SK-N-MC (cell line): Measurements from ENCODE around the gene STK11IP.

Source experiments
- DNase-seq: peaks from one replicate; pipeline ENCODE4 v3.0.0-alpha.2; 2011; ENCODE audit warnings: low read depth, low spot score
- H3K27ac ChIP-seq: fragments of 200-600 bp; sonication (generic); 2 replicates; pipeline ENCODE4 v1.5.1; 2016; ENCODE audit warnings: mixed run types
- H3K36me3 ChIP-seq: fragments of 200-600 bp; sonication (generic); 2 replicates; pipeline ENCODE4 v1.6.1; 2017; ENCODE audit warnings: antibody characterized with exemption, low read length, mixed read lengths; ENCODE audit not compliant: insufficient read depth
- H3K4me3 ChIP-seq: fragments of 200-600 bp; sonication (generic); 2 replicates; pipeline ENCODE4 v1.5.1; 2016
- H3K9ac ChIP-seq: fragments of 200-600 bp; sonication (generic); 2 replicates; pipeline ENCODE4 v1.8.0; 2017; ENCODE audit warnings: mixed run types, mixed read lengths; ENCODE audit not compliant: insufficient read length
- H3K9me3 ChIP-seq: fragments of 200-600 bp; sonication (generic); 2 replicates; pipeline ENCODE4 v1.6.1; 2017; ENCODE audit warnings: low read depth, mild to moderate bottlenecking, antibody characterized with exemption, low read length, moderate library complexity, mixed read lengths
- EZH2 ChIP-seq: fragments of 200-600 bp; sonication (generic); IDR thresholded peaks from one replicate; pipeline ENCODE4 v1.6.1; 2017; ENCODE audit warnings: antibody characterized with exemption
- FOXP2 ChIP-seq: optimal IDR thresholded peaks from 2 replicates; pipeline ENCODE3; 2011; ENCODE audit warnings: mild to moderate bottlenecking, moderate library complexity; ENCODE audit not compliant: insufficient read depth; ENCODE audit errors: extremely low read length, control extremely low read depth
- POLR2AphosphoS5 ChIP-seq: IDR thresholded peaks from 2 replicates; pipeline ENCODE4 v1.6.1; 2012; ENCODE audit warnings: mild to moderate bottlenecking, low read depth, low read length, borderline replicate concordance

STK11IP gene

DNA sequence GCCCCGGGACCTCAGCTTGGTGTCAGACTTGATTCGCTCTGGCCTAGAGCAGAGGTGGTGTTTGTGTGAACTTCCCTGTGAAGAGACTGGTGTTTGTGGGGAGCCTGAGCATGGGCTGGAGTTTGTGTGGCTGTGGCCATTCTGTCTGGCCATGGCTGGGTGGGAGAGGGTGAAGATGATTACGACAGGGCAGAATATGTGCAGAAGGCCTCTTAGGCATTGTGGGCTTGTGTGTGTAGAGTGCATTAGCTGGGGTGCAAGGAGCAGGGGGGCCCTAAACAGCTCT, 36.8 kb upstream of the STK11IP start:
- Histone ChIP-seq H3K36me3 (no peaks in the 10 kb centered on the region), H3K4me3 (no peak overlapping the region), H3K9ac (no peak overlapping the region), H3K27ac (no peak overlapping the region), H3K9me3 (no peaks in the 10 kb centered on the region)
- TF ChIP-seq EZH2 (no peak), POLR2AphosphoS5 (no peak), FOXP2 (no peak)
- no peak for DNase-seq

DNA sequence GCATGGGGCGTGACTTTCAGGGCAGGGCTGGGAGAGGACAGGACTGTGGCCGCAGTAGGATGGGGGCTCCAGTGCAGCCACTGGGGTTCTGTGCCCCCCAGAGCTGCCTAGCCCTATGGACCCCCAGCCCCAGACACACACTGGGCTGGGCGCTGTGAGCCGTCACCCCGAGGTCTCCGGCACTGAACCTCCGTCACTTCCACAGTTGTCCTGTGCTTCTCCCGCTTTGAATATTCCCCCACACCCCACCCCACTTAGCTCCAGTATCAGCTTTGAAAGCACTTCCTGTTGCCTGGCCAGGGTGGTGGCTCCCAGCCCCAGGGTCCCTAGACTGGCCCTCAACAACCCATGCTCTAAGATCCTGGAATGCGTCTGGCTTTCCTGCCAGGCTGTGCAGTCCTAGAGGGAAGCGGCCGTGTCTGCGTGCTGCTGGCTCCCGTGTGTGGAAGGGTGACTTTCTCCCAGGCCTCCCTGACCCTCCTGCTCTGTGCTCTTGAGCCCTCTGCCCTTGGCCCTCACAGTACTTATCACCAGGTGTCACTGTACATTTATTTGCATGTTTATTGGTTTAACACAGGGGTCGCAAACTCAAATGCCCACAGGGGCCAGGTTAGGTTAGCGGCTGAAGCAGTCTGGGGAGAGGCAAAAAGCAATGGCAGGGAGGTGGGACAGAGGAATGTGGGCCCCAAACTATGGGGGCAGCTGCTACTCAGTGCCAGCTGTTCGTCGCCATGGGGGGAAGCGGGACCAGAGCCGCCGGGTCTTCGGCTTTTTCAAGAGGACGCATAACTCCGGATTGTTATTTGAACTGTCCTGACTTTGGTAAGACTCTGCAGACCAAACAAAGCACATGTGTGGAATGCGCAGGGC, 36.2 kb upstream of the STK11IP start:
- no peaks in the 10 kb centered on the region for H3K9me3 ChIP-seq
- no peak overlapping the region for H3K27ac ChIP-seq
- H3K4me3 ChIP-seq, result no peak overlapping the region
- no peak for DNase-seq
- no peak overlapping the region for H3K9ac ChIP-seq
- no peaks in the 10 kb centered on the region for H3K36me3 ChIP-seq
- no peak for TF ChIP-seq FOXP2

DNA sequence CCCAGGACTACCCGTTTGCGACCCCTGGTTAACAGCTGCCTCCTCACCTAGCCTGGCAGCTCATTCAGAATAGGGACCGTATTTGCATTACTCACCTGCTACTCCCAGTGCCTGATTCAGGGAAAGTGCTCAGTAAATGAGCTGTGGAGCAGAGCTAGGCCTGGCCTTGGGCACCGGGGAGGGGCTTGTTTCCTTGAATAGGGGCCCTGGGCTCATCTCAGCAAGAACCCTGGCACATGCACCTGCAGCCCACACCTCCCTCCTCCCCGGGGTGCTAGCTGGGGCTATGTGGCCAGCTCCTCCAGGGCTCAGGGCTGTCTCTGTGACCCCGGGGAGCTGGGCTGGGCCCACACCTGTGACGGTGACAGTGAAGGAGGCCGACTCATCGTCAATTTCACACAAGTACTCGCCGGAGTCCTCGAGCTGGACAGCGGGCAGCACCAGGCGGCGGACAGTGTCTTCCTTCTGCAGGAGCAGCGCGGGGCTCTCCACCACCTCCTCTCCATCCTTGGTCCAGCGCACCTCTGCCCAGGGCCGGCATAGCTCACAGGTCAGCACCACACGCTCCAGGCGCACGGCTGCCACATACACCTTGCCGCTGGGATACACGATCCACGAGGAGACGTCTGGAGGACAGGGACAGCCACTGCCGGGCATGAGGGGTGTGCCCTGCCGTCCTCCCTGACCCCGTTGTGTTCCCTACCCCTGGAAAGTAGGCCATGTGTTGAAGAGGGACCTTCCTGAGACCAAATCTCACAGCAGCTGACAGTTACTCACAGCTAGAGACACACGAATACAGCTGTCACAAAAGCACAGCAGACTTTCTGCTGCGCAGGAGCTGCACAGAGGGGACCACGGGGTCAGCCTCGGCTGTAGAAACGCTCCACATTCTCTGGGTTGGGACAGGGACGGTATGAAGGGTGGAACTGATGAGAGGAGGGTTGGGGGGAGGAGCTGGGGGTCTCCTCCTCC, 35.3 kb upstream of the STK11IP start:
- Histone ChIP-seq H3K4me3 (no peak overlapping the region), H3K27ac (no peak overlapping the region), H3K36me3 (no peaks in the 10 kb centered on the region), H3K9ac (no peak overlapping the region), H3K9me3 (no peaks in the 10 kb centered on the region)
- TF ChIP-seq EZH2 (no peak), POLR2AphosphoS5 (no peak), FOXP2 (no peak)
- no peak for DNase-seq

DNA sequence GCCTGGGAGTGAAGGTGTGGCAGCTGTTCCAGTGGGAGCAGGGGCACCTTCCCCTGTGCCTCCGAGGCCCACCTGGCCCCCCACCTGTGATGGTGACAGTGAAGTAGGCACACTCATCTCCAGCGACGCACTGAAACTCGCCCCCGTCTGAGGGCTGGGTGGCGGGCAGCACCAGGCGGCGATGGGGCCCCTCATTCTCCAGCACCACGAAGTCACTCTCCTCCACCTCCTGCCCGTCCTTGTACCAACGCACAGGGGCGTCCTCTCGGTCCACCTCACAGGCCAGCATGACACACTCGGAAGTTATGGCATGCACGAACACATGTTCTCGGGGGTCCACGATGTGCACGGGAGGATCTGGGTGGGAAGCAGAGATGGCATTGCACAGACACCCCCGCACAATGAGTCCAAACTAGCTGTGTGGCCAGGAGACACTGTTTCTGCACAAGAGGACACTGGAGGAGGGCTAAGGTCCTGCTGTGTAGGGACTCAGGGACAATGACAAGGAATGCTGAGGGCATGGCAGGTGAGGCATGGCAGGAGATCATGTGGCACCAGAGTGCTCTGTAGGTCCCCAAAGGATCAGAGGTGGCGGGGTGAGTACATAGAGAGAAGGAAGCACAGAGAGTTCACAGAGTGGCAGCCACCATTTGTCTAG, 34.3 kb upstream of the STK11IP start:
- H3K36me3 ChIP-seq, result no peaks in the 10 kb centered on the region
- H3K9me3 ChIP-seq, result no peaks in the 10 kb centered on the region
- H3K4me3 ChIP-seq, result no peak overlapping the region
- no peak for DNase-seq
- no peak overlapping the region for H3K9ac ChIP-seq
- no peak overlapping the region for H3K27ac ChIP-seq
- TF ChIP-seq FOXP2, result no peak
- TF ChIP-seq POLR2AphosphoS5, result no peak
- TF ChIP-seq EZH2, result no peak

DNA sequence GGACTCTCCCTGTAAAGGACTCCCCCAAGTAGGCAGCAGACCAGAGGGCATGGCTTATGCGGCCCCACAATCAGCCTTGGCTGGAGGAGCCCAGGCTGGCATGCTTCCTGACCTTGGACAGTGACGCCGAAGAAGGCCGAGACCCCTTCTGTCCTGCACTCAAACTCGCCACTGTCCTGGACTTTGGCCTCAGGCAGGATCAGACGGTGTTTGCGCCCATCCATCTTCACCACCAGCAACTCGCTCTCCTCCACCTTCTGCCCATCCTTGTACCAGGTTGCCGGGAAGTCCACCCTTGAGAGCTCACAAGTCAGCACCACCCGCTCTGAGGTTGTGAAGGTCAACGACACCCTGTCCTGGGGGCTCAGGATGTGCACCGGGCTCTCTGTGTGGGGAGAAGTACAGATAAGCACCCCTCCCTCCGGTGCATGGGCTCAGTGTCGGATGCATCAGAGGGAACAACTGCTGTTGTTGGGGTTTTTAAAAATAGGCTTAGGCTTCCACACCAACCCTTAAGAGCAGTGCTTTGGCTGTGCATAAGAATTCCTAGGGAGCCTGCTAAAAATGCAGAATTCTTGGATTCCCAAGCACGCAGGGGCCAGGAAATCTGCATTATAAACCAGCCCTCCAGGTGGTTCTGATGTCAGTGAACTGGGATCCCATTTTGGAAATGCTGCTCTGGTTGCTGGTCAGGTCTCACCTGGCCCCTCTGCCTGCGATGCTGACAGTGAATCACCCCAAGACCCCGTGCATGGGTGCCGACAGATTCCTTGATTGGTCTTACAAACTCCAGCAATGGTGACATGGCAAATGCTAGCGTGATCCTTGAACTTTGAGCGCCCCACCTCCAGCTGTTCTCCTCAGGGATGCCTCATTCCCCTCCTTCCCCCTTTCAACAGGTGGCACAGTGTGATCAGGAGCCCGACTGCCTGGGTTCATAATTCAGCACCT, 32.3 kb upstream of the STK11IP start:
- Histone ChIP-seq H3K9me3 (no peaks in the 10 kb centered on the region), H3K9ac (no peak overlapping the region), H3K36me3 (no peaks in the 10 kb centered on the region), H3K27ac (no peak overlapping the region), H3K4me3 (no peak overlapping the region)
- DNase-seq, result no peak
- TF ChIP-seq EZH2, result no peak
- TF ChIP-seq POLR2AphosphoS5, result no peak

GRCh38 chr2:219566640-219567039, 31.0 kb upstream of the STK11IP start:
- no peak for DNase-seq
- Histone ChIP-seq H3K4me3 (no peak overlapping the region), H3K36me3 (no peaks in the 10 kb centered on the region), H3K27ac (no peak overlapping the region), H3K9ac (no peak overlapping the region), H3K9me3 (no peaks in the 10 kb centered on the region)
- TF ChIP-seq EZH2 (no peak), POLR2AphosphoS5 (no peak), FOXP2 (no peak)

GRCh38 chr2:219567131-219567530, 30.5 kb upstream of the STK11IP start:
- TF ChIP-seq EZH2 (no peak), FOXP2 (no peak), POLR2AphosphoS5 (no peak)
- Histone ChIP-seq H3K9me3 (no peaks in the 10 kb centered on the region), H3K27ac (no peak overlapping the region), H3K4me3 (no peak overlapping the region), H3K9ac (no peak overlapping the region), H3K36me3 (no peaks in the 10 kb centered on the region)
- DNase-seq, result no peak

DNA sequence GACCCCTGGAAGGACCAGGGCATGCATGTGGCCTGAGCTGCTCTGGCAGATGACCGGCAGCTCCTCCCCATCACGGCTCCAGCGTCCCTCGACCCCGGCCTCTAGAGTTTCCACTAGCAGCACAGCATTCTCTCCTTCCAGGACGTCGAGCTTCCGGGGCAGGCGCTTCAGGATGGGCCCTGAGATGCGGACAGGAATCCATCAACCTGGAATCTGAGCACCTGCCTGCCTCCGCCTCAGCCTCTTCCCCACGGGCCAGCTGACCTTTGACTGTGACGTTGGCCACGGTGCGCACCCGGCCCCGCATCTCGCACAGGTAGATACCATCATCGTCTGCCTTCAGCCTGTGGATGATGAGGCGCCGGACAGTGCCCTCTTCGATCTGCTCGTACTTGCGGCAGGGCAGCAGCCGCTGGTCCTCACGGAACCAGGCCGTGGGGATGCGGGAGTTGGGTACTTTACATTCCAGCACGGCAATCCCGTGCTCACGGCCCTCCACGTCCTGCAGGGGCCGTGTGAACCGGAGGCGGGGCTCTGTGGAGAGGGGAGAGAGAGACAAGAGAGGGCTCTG, 29.8 kb upstream of the STK11IP start:
- TF ChIP-seq FOXP2 (no peak), POLR2AphosphoS5 (no peak), EZH2 (no peak)
- H3K9me3 ChIP-seq, result no peaks in the 10 kb centered on the region
- no peak overlapping the region for H3K27ac ChIP-seq
- H3K4me3 ChIP-seq, result no peak overlapping the region
- no peak overlapping the region for H3K9ac ChIP-seq
- no peak for DNase-seq
- no peaks in the 10 kb centered on the region for H3K36me3 ChIP-seq
